NCI-H2227 (cell line): ENCODE results near the gene PCBP1.
"Not testable (repeated sequence)": the region's sequence is repeated elsewhere in the genome, so short reads cannot be mapped to it uniquely, and the experiment has no call there.

Experiments used
- DNase-seq: peaks from one replicate; lab custom pipeline; 2025; ENCODE audit not compliant: unreplicated experiment; lab: John Stamatoyannopoulos, UW

PCBP1 gene

DNA sequence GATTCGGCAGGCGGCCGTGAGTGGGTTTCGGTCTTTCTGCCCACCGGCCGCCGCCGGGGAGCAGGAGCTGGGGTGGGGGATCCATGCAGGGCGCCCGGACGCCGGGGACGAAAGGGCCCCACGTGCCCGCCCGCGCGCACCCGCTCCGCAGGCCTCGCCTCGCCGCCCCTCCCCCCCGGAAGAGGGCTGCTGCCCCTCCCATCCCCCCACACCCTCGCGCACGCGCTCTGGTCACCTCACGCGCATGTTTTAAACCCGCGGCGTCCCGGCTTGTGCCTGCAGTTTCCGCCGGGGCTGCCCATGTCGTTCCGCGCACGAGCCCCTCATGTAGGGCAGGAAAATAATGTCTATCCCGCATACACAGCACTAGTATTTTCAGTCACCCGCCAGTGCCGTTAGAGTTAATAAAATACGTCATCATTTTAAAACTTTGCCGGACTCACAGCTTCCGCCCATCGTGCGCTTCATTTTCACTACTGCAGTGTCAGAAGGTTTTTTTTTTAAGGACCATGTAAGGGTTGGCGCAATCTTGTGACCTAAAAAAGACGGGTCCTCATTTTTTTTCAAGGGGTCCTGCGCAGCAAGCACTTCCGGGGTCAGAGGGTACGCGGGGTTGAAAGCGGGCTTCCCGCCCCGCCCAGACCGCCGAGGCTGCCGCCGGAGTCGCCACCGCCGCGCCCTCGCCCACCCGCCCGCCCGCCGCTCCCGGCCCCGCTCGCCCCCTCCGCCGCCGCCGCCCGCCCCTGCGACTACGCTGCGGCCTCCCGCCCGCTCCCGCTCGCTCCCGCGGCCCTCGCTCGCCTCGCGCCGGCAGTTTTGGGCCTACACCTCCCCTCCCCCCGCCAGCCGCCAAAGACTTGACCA, at the start of gene PCBP1:
Gene PCBP1 (plus strand): TSS at position 640 of the 864 bp plus-strand sequence. CDS start 267 bp downstream, outside the sequence.
- DNase-seq: peak; percentile 94

GRCh38 chr2:70039366-70039765, 47.9 kb upstream of the PCBP1 start:
- DNase-seq: no peak

- no peak for DNase-seq
Measured at GRCh38 chr2:70041663-70042062, 45.6 kb upstream of the PCBP1 start.

DNA sequence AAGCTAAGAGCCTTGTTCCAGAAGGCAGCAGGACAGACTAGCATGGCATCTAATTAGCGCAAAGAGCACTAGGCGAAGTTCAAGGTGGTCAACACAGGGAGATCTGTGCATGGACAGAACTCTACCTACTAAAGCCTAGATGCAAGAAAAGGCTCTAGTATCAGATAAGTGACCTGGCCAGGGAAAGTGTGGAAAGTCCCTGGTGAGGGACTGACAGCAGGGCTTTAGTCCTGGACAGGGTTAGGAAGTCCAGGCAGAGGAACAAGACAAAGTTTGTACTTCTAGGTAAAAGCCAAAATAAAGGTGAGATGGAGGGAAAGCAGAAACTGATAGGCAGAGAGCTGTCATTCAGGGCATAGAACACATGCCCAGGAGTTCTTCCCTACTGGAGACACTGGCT, 45.0 kb upstream of the PCBP1 start:
- DNase-seq: no peak

DNA sequence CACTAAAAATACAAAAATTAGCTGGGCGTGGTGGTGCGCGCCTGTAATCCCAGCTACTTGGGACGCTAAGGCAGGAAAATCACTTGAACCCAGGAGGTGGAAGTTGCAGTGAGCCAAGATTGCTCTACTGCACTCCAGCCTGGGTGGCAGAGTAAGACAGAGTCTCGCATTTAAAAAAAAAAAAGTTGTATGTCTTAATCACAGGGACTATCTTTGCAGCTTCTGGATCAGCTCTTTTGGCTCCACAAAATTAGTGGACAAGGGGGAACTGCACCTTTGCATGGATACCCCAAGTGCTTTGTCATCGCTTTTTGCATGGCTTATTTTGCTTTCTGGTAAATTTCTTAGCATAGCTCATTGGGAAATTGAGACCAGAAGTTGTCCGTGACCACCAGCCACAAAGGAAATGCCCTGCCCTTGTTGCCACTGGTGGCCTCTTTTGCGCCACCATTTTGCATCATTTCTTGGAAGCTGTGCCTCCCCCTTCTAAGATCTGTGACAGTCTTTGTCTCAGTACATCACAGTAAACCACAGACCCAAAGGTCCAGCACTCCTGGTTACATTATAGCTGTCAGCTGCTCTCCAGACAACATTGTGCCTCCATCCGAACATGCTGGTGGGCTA, 43.9 kb upstream of the PCBP1 start:
- no peak for DNase-seq

- no peak for DNase-seq
Measured at GRCh38 chr2:70044290-70045040, 42.8 kb upstream of the PCBP1 start.

DNA sequence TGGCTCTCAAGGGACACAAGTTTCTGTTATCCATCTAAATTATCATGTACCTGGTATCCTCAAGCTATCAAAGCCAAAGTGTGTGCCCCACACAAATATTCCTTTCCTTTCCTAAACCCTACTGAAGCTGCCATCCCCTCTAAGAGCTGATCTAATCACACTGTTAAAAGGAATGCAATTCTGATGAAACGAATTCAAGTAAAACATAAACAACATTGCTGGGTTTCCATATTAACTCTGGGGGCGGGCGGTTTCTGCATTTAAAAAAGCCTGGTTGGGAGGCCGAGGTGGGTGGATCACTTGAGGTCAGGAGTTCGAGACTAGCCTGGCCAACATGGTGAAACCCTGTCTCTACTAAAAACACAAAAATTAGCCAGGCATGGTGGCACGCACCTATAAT, 41.9 kb upstream of the PCBP1 start:
- no peak for DNase-seq

DNA sequence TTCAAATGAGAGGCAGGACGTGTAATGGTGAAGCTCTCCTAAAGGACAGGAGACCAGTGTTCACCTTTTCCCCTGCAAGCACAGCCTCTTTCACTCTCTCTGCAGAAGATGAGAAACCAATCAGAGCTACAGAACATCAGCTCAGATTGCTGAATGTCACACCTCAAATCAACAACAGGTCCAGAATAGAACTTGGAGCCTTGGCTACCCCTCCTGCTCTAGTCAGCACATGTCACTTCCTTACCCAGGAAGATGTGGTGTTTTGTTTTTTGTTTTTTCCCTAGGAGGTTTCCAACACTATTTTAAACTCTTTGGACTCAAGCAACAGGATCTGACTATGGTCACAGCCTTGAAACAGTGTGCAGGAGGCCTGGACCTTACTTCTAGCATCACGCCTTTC, 41.3 kb upstream of the PCBP1 start:
- DNase-seq: no peak

DNA sequence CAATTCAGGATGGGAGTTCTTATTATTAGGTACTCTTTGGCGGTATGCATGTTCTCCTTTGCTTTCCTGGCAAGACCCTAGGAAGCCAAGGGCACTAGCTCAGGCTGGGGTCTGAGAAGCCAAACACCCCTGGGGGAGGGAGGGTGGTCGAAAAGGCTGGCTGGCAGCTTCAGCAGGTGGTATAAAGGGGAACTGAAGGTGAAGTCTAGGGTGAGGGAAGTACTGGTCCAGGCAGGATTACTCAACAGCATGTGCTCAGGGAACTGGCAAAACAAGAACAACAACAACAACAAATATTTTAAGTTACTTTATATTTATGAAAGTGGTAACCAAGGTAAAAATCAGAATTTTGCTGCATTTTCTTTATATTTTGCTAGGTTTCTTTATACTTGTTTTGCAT, 40.7 kb upstream of the PCBP1 start:
- DNase-seq: no peak

DNA sequence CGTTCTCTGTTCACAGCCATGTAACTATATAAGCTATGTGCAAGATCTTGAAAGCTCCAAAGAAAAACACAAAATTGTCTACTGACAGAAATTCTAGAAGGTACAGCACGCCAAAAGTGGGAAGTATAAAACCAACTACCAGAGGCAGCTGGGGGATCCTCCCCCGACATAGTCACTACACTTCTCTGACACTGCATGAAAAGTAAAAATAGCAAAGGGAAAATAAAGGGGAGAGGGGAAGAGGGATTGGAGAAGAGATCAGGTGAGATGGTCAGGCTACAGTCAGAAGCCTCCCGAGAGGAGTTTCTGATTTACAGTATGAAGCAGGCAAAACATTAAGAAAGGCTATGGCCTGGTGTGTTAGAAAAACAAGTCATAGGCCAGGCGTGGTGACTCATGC, 39.8 kb upstream of the PCBP1 start:
- DNase-seq: no peak

DNA sequence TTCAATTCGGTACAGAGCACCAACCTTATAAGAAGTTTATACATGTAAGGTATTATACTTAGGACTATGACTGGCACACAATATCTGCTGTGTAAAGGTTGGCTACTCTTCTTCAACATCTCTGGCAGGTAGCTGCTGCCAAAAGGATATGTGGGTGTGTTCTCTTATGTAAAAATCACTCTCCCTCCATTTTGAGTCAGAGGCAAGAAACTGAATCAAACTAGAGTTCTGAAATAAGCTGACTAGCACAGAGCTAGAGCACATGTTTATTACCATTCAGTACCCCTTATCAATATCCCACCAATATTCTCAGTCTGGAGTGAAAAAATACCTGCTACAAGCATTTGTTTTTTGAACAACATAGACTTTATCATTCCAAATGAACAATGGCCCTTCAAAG, 38.0 kb upstream of the PCBP1 start:
- no peak for DNase-seq

GRCh38 chr2:70050631-70051425, 36.4 kb upstream of the PCBP1 start:
- DNase-seq: no peak

- not testable (repeated sequence) for DNase-seq
Measured at GRCh38 chr2:70055259-70055658, 32.0 kb upstream of the PCBP1 start.

DNA sequence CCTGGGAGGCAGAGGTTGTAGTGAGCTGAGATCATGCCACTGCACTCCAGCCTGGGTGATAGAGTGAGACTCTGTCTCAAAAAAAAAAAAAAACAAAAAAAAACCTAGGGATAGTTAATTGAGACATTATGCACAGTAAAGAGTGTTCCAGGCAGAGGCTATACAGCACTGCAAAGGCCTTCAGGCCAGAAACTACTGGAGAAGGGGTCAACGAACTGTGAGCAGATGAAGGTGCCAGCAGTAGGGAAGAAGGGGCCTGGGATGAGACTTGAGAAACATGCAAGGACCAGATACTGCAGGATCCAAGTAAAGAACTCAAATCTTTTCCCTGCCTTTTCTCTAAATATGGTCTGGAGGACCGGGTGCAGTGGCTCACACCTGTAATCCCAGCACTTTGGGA, 26.0 kb upstream of the PCBP1 start:
- no peak for DNase-seq

- DNase-seq: no peak
Measured at GRCh38 chr2:70062270-70062669, 25.0 kb upstream of the PCBP1 start.

DNA sequence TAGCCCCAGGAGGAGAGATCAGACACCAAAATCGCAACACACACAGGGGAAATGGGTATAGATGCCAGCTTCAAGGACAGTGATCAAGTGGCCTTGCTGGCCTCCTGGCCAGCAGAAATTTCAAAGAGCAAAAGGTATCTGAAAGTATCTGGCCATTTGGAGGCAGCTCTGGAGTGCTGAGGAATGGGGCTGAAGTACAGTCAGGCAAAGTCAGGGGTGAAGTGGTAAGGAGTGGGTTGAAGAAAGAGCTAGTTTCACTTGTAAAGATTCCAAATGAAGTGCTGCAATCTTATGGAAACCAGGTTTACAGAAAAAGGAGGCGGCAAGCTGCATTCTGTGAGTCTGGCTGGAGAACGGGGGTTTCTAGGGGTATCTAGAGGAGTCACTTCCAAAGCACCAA, 19.2 kb upstream of the PCBP1 start:
- no peak for DNase-seq

DNA sequence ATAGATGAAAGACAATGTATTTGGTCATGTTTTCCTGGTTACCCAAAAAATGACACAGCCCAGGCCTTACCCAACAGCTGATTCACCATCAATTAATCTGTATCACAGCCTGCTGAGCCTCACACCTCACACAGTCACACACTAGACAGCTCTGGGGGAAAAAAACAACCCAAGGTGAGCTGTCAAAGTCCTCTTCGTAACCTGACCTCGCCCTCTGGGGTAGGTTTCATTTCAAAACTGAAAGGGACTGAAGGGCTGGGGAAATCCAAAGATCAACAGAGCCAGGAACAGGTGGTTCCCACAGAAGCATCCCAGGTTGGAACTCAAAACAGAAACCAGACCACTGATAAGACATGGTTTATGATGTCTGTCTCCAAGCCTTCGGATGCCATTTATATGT, 18.2 kb upstream of the PCBP1 start:
- DNase-seq: no peak

DNA sequence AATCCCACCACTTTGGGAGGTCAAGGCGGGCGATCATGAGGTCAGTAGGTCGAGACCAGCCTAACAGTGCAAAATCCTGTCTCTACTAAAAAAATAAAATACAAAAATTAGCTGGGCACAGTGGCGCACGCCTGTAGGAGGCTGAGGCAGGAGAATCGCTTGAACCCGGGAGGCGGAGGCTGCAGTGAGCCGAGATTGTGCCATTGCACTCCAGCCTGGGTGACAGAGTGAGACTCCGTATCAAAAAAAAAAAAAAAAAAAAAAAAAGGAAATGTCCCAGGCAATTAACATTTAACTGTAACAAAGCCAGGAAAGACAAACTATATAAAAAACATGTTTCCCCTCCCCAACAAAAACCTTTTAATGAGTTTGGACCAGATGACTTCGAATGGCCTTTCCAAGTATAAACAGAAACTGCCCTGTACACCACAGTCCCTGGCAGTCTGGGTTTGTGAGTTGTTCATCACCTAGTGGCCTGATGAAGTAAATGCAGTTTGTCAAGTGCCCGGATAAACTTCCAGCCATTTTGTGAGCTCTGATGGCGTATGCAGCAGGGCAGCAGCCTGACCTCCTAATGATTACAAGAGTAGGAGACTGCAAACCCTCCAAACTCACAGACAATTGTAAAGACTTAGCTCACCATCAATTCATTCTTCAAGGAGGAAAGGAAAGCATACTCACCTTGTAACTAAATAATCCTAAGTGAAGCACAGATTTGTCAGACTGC, 16.6 kb upstream of the PCBP1 start:
- peak; percentile 88 for DNase-seq

DNA sequence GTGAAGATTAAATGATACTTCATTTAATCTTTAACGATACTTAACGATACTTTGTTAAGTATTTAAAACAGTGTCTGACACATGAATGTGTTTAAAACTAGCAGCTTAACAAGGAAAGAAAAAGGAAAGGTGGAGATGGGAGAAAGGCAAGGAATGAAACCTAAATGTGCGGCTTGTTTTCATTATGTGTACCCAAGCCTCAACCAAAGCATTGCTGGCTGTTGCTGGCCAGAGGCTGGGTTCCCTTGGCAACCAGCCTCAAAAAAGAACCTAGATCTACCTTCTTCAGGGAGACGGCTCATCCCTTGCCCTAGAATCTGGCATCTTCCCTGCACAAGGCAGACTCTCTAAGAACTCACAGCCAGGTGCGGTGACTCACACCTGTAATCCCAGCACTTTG, 13.8 kb upstream of the PCBP1 start:
- DNase-seq: no peak

DNA sequence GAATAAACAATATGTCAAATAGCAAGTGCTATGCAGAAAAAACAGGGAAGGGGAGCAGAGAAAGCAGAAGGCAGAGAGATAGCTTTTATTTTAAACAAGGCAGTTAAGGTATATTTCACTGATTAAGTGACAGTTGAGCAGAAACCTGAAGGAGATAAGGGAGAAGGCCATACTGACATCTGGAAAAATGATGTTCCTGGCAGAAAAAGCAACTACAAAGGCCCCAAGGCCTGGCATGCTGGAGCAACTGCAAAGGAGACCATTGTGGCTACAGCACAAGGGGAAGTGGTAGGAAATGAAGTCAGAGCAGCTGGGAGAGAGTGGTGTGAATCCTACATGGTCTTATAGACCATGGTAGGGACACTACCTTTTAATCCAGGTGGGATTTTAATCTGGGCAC, 8.9 kb upstream of the PCBP1 start:
- DNase-seq: no peak
